Endothelial cell of umbilical vein (primary cell): ENCODE results near the gene THBD. TPM values are rescaled to one million over a fixed set of nuclear protein-coding genes. Genes with fewer than 3 reads are reported as not detected.
A peak's percentile ranks its signal among the peaks of the same experiment; 100 is the strongest.

Experiments used
- BruUV-seq: library from RNA; stranded (reverse); fragments of 400-500 nt; replicated peaks from 2 replicates; lab custom pipeline; 2021; lab: Mats Ljungman, UMichigan
- CTCF ChIA-PET: fragments of 300-600, 350-600 bp; sonication (Branson Sonifier 250); formaldehyde crosslinking; loops from one replicate; lab custom pipeline; 2021; ENCODE audit warnings: antibody characterized with exemption, inconsistent platforms; lab: Charles Lee
- POLR2A ChIA-PET: fragments of 300-600, 350-600 bp; sonication (Branson Sonifier 250); formaldehyde crosslinking; loops from one replicate; lab custom pipeline; 2021; ENCODE audit warnings: antibody characterized with exemption, inconsistent platforms; lab: Charles Lee
- DNase-seq: peaks from one replicate; pipeline ENCODE4 v3.0.0-alpha.2; 2011; ENCODE audit warnings: low read depth, low spot score
- FAIRE-seq: peaks from 2 replicates; lab custom pipeline; 2011; peaks lifted over from hg19 to GRCh38; lab: Jason Lieb, UNC
- H2AFZ ChIP-seq: 2 replicates; pipeline ENCODE4 v1.6.0; 2012; ENCODE audit warnings: low read depth, low read length, control low read depth, inconsistent platforms
- H3K27ac ChIP-seq: 2 replicates; pipeline ENCODE4 v1.5.1; 2011; ENCODE audit warnings: low read depth, mild to moderate bottlenecking, control low read depth, low read length, moderate library complexity; ENCODE audit not compliant: insufficient read depth
- H3K27me3 ChIP-seq, 2 experiments: 2 replicates each; pipeline versions ENCODE4 v1.6.0 to v1.6.1; 2011; ENCODE audit warnings: low read length in 2 of 2, mixed read lengths in 1 of 2; ENCODE audit not compliant: control insufficient read depth in 2 of 2, insufficient read depth in 2 of 2
- H3K36me3 ChIP-seq, 2 experiments: 2 replicates in 1 of 2; 3 replicates in 1 of 2; pipeline ENCODE4 v1.5.1; 2011; ENCODE audit warnings: low read length in 2 of 2, mild to moderate bottlenecking in 1 of 2, moderate library complexity in 1 of 2; ENCODE audit not compliant: control insufficient read depth in 2 of 2, insufficient read depth in 2 of 2; ENCODE audit errors: extremely low read depth in 1 of 2
- H3K4me1 ChIP-seq: 3 replicates; pipeline ENCODE4 v1.5.1; 2011; ENCODE audit warnings: mild to moderate bottlenecking, low read length; ENCODE audit not compliant: control insufficient read depth, insufficient read depth; ENCODE audit errors: extremely low read depth
- H3K4me2 ChIP-seq: 2 replicates; pipeline ENCODE4 v1.6.1; 2011; ENCODE audit warnings: low read length, control low read depth, mixed read lengths; ENCODE audit not compliant: insufficient read depth
- H3K4me3 ChIP-seq, 3 experiments: fragments of 200-600 bp in 1 of 3; sonication (generic), shearing (Covaris generic) in 1 of 3; replicated peaks in 1 of 3; 2 replicates each; pipeline ENCODE4 v1.5.1; 2011 to 2016; ENCODE audit warnings: control low read depth in 3 of 3, low read length in 3 of 3, mild to moderate bottlenecking in 2 of 3, inconsistent platforms in 1 of 3, low read depth in 1 of 3, moderate library complexity in 1 of 3; ENCODE audit not compliant: insufficient read depth in 1 of 3
- H3K79me2 ChIP-seq: 2 replicates; pipeline ENCODE4 v1.6.0; 2012; ENCODE audit warnings: low read length, inconsistent platforms; ENCODE audit not compliant: control insufficient read depth, insufficient read depth
- H3K9ac ChIP-seq: replicated peaks from 2 replicates; pipeline ENCODE3; 2011; ENCODE audit warnings: low read length, control low read depth; ENCODE audit not compliant: insufficient read depth; ENCODE audit errors: extremely low read depth
- H3K9me1 ChIP-seq: replicated peaks from 3 replicates; pipeline ENCODE4 v1.6.0; 2011; ENCODE audit warnings: mild to moderate bottlenecking, low read length; ENCODE audit not compliant: control insufficient read depth, insufficient read depth; ENCODE audit errors: extremely low read depth
- H3K9me3 ChIP-seq: replicated peaks from 2 replicates; pipeline ENCODE4 v1.5.1; 2012; ENCODE audit warnings: low read length, inconsistent platforms; ENCODE audit not compliant: control insufficient read depth, insufficient read depth
- H4K20me1 ChIP-seq: replicated peaks from 2 replicates; pipeline ENCODE3; 2011; ENCODE audit warnings: mild to moderate bottlenecking, low read length; ENCODE audit not compliant: control insufficient read depth, insufficient read depth; ENCODE audit errors: extremely low read depth
- EZH2 ChIP-seq: IDR thresholded peaks from 2 replicates; pipeline ENCODE4 v1.6.1; 2012; ENCODE audit warnings: borderline replicate concordance, low read depth, mild to moderate bottlenecking, moderate library complexity, low read length, inconsistent platforms; ENCODE audit not compliant: severe bottlenecking
- JUN ChIP-seq: IDR thresholded peaks from 2 replicates; pipeline ENCODE4 v1.6.1; 2011; ENCODE audit warnings: borderline replicate concordance, low read depth; ENCODE audit not compliant: insufficient read length, insufficient read depth
- dilution Hi-C: fragments of 300-500 bp; cut with MboI; formaldehyde crosslinking; loops from one replicate; pipeline ENCODE4 v1.15.0; 2019; ENCODE audit warnings: low sequenced_read_pairs; ENCODE audit not compliant: extremely low pct_ligation_motif_present
- intact Hi-C: fragments of 100-400 bp; cut with micrococcal nuclease; formaldehyde crosslinking; loops from one replicate; pipeline ENCODE4 v1.10.0; 2022
- polyA plus RNA-seq, 4 experiments: library from polyadenylated mRNA; depleted of rRNA in 3 of 4; stranded (reverse) in 3 of 4; unstranded in 1 of 4; fragments of >200 nt; gene quantifications; 2 replicates each; pipeline versions ENCODE4 v1.2.1 to v1.2.3, GENCODE V29; 2011 to 2012; ENCODE audit warnings: missing spikeins in 1 of 4
- total RNA-seq: library from RNA; stranded (reverse); gene quantifications from 2 replicates; pipeline ENCODE4 v1.2.3, GENCODE V29; 2021
- TF ChIP-seq, protein P1 (sequence below), 2 donors: IDR thresholded peaks; 1 replicate in 1 of 2; 2 replicates in 1 of 2; pipeline ENCODE4 v1.5.1; 2011; ENCODE audit warnings: low read length in 2 of 2, mild to moderate bottlenecking in 2 of 2, moderate library complexity in 2 of 2, control low read depth in 1 of 2, inconsistent platforms in 1 of 2, low read depth in 1 of 2; ENCODE audit not compliant: insufficient read depth in 1 of 2; ENCODE audit errors: extremely low read depth in 1 of 2

Gene THBD
- total and polyA plus RNA-seq, 2 donors (not counting 3 experiments of a cell fraction or from before 2014, with no cell fraction given): 17.1 to 28.0 TPM

DNA sequence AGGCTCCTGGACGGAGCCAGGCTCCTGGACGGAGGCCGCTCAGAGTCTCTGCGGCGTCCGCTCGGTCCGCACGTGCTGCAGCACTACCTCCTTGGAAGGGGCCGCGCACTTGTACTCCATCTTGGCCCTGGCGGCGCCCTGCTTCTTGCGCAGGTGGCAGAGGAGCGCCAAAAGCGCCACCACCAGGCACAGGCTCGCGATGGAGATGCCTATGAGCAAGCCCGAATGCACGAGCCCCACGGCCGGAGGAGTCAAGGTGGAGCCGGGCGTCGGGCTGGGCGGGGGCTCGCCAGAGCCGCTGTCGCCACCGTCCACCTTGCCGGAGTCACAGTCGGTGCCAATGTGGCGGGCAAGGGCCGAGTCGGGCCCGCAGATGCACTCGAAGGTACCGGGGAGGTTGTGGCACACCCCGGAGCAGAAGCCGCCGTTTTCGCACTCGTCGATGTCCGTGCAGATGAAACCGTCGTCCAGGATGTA, 1.7 kb downstream of the THBD start:
- intact Hi-C loops (loop anchor here (1.0 to 10.0 kb wide), 5 partner anchors 185 to 713 kb away; partner anchors contain the start of gene CST9), dilution Hi-C loops (loop anchor here (10.0 kb wide), 1 partner anchor 353 kb away; no protein-coding TSS in a partner anchor)
- Histone ChIP-seq H3K27me3 (peaks cover 3 to 5% of the 10 kb centered on the region in 2 experiments), H3K9ac (no peak overlapping the region), H3K79me2 (no peaks in the 10 kb centered on the region), H3K36me3 (no peaks in the 10 kb centered on the region), H3K4me1 (peaks cover 16% of the 10 kb centered on the region), H3K4me2 (peak overlapping the region; percentile 83), H3K27ac (no peak overlapping the region), H3K9me1 (no peaks in the 10 kb centered on the region), H3K4me3 (peak overlapping the region in 2 of 3 experiments; percentile 18 to 62), H4K20me1 (no peaks in the 10 kb centered on the region), H2AFZ (peak overlapping the region; percentile 33), H3K9me3 (no peaks in the 10 kb centered on the region)
- CTCF ChIA-PET: interaction anchor here (1.3 to 5.3 kb wide), 8 partner anchors 181 to 362 kb away, joined by 3 to 108 read pairs (median 11); no protein-coding TSS in a partner anchor
- peak; percentile 47 for DNase-seq
- TF ChIP-seq JUN (no peak), EZH2 (peak; percentile 43)
- TF ChIP-seq, protein P1, sequence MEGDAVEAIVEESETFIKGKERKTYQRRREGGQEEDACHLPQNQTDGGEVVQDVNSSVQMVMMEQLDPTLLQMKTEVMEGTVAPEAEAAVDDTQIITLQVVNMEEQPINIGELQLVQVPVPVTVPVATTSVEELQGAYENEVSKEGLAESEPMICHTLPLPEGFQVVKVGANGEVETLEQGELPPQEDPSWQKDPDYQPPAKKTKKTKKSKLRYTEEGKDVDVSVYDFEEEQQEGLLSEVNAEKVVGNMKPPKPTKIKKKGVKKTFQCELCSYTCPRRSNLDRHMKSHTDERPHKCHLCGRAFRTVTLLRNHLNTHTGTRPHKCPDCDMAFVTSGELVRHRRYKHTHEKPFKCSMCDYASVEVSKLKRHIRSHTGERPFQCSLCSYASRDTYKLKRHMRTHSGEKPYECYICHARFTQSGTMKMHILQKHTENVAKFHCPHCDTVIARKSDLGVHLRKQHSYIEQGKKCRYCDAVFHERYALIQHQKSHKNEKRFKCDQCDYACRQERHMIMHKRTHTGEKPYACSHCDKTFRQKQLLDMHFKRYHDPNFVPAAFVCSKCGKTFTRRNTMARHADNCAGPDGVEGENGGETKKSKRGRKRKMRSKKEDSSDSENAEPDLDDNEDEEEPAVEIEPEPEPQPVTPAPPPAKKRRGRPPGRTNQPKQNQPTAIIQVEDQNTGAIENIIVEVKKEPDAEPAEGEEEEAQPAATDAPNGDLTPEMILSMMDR (IDR thresholded peaks at IDR 0.05; ENCODE audit: extremely low read depth in 1 of 2, insufficient read depth in 1 of 2, low read depth in 1 of 2, low read length in 2 of 2): peak in 1 of 2 donors; percentile 16
- POLR2A ChIA-PET: no interaction called here
- no TSS peak for BruUV-seq
- FAIRE-seq: no peak
